Bronchial epithelial cell (primary cell): ENCODE data around the gene RBP5. TPM values are rescaled to one million over a fixed set of nuclear protein-coding genes. Genes with fewer than 3 reads are reported as not detected.

Experiments used
- DNase-seq: peaks from one replicate; pipeline ENCODE4 v3.0.0-alpha.2; 2010; ENCODE audit warnings: low read depth
- FAIRE-seq: peaks from 2 replicates; lab custom pipeline; 2011; peaks lifted over from hg19 to GRCh38; lab: Jason Lieb, UNC
- H3K27me3 ChIP-seq: 2 replicates; pipeline ENCODE4 v1.5.1; 2011; ENCODE audit warnings: low read length; ENCODE audit not compliant: control insufficient read depth, insufficient read depth
- H3K36me3 ChIP-seq: 2 replicates; pipeline ENCODE4 v1.5.1; 2011; ENCODE audit warnings: low read length; ENCODE audit not compliant: control insufficient read depth, insufficient read depth
- H3K4me3 ChIP-seq: 2 replicates; pipeline ENCODE4 v1.5.1; 2011; ENCODE audit warnings: mild to moderate bottlenecking, low read depth, low read length, control low read depth
- total RNA-seq: library from RNA; depleted of rRNA; stranded (reverse); fragments of >200 nt; gene quantifications from 2 replicates; pipeline ENCODE4 v1.2.1, GENCODE V29; 2014
- TF ChIP-seq, protein P1 (sequence below): IDR thresholded peaks from 2 replicates; pipeline ENCODE4 v1.5.1; 2011; ENCODE audit warnings: mild to moderate bottlenecking, moderate library complexity, low read length, control low read depth, inconsistent platforms; ENCODE audit not compliant: insufficient read depth, severe bottlenecking

RBP5 gene
- total RNA-seq, 1 donor from 2014 or later, result not detected

DNA sequence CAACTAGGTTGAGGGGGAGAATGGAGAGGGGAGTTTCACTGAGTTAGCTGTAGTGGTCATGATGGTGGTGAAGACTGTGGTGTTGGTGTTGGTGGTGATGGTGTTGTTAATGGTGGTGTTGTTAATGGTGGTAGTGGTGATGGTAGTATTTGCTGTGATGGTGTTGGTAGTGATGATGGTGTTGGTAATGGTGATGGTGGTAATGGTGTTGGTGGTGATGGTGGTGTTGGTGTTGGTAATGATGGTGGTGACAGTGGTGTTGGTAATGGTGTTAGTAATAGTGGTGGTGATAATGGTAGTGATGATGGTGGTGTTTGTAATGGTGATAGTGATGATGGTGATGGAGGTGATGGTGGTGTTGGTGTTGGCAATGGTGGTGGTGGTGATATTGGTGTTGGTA lies 45.6 kb downstream of the RBP5 start:
- FAIRE-seq (no peak), DNase-seq (no peak)
- no peaks in the 10 kb centered on the region for H3K36me3 ChIP-seq
- TF ChIP-seq, protein P1, sequence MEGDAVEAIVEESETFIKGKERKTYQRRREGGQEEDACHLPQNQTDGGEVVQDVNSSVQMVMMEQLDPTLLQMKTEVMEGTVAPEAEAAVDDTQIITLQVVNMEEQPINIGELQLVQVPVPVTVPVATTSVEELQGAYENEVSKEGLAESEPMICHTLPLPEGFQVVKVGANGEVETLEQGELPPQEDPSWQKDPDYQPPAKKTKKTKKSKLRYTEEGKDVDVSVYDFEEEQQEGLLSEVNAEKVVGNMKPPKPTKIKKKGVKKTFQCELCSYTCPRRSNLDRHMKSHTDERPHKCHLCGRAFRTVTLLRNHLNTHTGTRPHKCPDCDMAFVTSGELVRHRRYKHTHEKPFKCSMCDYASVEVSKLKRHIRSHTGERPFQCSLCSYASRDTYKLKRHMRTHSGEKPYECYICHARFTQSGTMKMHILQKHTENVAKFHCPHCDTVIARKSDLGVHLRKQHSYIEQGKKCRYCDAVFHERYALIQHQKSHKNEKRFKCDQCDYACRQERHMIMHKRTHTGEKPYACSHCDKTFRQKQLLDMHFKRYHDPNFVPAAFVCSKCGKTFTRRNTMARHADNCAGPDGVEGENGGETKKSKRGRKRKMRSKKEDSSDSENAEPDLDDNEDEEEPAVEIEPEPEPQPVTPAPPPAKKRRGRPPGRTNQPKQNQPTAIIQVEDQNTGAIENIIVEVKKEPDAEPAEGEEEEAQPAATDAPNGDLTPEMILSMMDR, result no peak
- no peak overlapping the region for H3K4me3 ChIP-seq
- no peaks in the 10 kb centered on the region for H3K27me3 ChIP-seq

- Histone ChIP-seq H3K36me3 (no peaks in the 10 kb centered on the region), H3K4me3 (no peak overlapping the region), H3K27me3 (no peaks in the 10 kb centered on the region)
- DNase-seq (no peak), FAIRE-seq (no peak)
- TF ChIP-seq, protein P1, result no peak
Observed at GRCh38 chr12:7081037-7081436, 47.7 kb downstream of the RBP5 start.

GRCh38 chr12:7079826-7080125 lies 48.9 kb downstream of the RBP5 start:
- Histone ChIP-seq H3K36me3 (no peaks in the 10 kb centered on the region), H3K27me3 (no peaks in the 10 kb centered on the region), H3K4me3 (no peak overlapping the region)
- FAIRE-seq (no peak), DNase-seq (peak; percentile 89)
- TF ChIP-seq, protein P1, result no peak

DNA sequence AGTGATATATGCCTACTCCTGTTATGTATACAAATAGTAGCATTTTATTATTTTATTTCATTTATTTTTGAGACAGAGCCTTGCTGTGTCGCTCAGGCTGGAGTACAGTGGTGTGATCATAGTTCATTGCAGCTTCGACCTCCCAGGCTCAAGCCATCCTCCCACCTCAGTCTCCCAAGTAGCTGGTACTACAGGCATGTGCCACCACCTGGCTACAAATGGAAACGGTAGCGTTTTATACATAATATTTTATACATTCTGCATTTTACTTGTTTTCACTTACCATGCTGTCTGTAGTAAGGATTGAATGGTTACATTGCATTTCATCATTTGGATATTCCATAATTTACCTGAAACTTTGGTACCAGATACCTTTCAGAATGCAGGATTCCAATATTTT lies 50.5 kb downstream of the RBP5 start:
- TF ChIP-seq, protein P1, result no peak
- DNase-seq (no peak), FAIRE-seq (no peak)
- no peaks in the 10 kb centered on the region for H3K27me3 ChIP-seq
- H3K4me3 ChIP-seq, result no peak overlapping the region
- no peaks in the 10 kb centered on the region for H3K36me3 ChIP-seq

GRCh38 chr12:7076493-7076892 lies 52.2 kb downstream of the RBP5 start:
- FAIRE-seq, result no peak
- no peak for DNase-seq
- H3K36me3 ChIP-seq, result no peaks in the 10 kb centered on the region
- H3K4me3 ChIP-seq, result no peak overlapping the region
- TF ChIP-seq, protein P1, result no peak
- no peaks in the 10 kb centered on the region for H3K27me3 ChIP-seq

GRCh38 chr12:7075939-7076338 lies 52.8 kb downstream of the RBP5 start:
- TF ChIP-seq, protein P1, result no peak
- no peak overlapping the region for H3K4me3 ChIP-seq
- DNase-seq, result peak; percentile 60
- no peak for FAIRE-seq
- no peaks in the 10 kb centered on the region for H3K36me3 ChIP-seq
- no peaks in the 10 kb centered on the region for H3K27me3 ChIP-seq
